Naive B cell (primary cell): ENCODE data around the gene CEACAM4. TPM values are rescaled to one million over a fixed set of nuclear protein-coding genes. Genes with fewer than 3 reads are reported as not detected.

Experiments
- ATAC-seq, 2 donors: fragments of 150-1000 bp; cut with Tn5 transposase; 2 replicates each; pipeline ENCODE4 v1.10.0; 2021; ENCODE audit warnings: low read depth in 2 of 2, mild to moderate bottlenecking in 2 of 2, moderate library complexity in 2 of 2
- DNase-seq: peaks from one replicate; pipeline ENCODE4 v3.0.0; 2022
- H3K27ac Mint-ChIP-seq, 6 donors: one replicate each; pipeline ENCODE4 v1.8.0; 2020 to 2022; ENCODE audit warnings: mild to moderate bottlenecking in 6 of 6, mixed read lengths in 6 of 6, moderate library complexity in 5 of 6, inconsistent platforms in 2 of 6
- H3K27me3 Mint-ChIP-seq, 3 donors: one replicate each; pipeline ENCODE4 v1.8.0; 2021 to 2022; ENCODE audit warnings: mixed read lengths in 3 of 3, mild to moderate bottlenecking in 1 of 3
- H3K36me3 Mint-ChIP-seq, 2 donors: one replicate each; pipeline ENCODE4 v1.8.0; 2020 to 2022; ENCODE audit warnings: mixed read lengths in 2 of 2, inconsistent platforms in 1 of 2, mild to moderate bottlenecking in 1 of 2
- H3K4me1 Mint-ChIP-seq, 3 donors: one replicate each; pipeline ENCODE4 v1.8.0; 2020 to 2022; ENCODE audit warnings: mixed read lengths in 3 of 3, inconsistent platforms in 1 of 3, mild to moderate bottlenecking in 1 of 3, moderate library complexity in 1 of 3
- H3K4me3 Mint-ChIP-seq, 8 donors: one replicate each; pipeline ENCODE4 v1.8.0; 2020 to 2022; ENCODE audit warnings: mild to moderate bottlenecking in 8 of 8, mixed read lengths in 8 of 8, moderate library complexity in 8 of 8, inconsistent platforms in 2 of 8
- H3K9me3 Mint-ChIP-seq, 7 donors: one replicate each; pipeline ENCODE4 v1.8.0; 2020 to 2022; ENCODE audit warnings: mixed read lengths in 7 of 7, mild to moderate bottlenecking in 5 of 7, inconsistent platforms in 2 of 7, moderate library complexity in 1 of 7
- polyA plus RNA-seq, 6 donors: library from polyadenylated mRNA; unstranded; fragments of 300-500 nt; fragmentation: Illumina TruSeq; gene quantifications; one replicate each; pipeline ENCODE4 v1.2.3, GENCODE V29; 2021; ENCODE audit warnings: low read depth in 6 of 6

Gene CEACAM4
- polyA plus RNA-seq, 6 donors from 2014 or later = 0.44 TPM; not detected in 5

DNA sequence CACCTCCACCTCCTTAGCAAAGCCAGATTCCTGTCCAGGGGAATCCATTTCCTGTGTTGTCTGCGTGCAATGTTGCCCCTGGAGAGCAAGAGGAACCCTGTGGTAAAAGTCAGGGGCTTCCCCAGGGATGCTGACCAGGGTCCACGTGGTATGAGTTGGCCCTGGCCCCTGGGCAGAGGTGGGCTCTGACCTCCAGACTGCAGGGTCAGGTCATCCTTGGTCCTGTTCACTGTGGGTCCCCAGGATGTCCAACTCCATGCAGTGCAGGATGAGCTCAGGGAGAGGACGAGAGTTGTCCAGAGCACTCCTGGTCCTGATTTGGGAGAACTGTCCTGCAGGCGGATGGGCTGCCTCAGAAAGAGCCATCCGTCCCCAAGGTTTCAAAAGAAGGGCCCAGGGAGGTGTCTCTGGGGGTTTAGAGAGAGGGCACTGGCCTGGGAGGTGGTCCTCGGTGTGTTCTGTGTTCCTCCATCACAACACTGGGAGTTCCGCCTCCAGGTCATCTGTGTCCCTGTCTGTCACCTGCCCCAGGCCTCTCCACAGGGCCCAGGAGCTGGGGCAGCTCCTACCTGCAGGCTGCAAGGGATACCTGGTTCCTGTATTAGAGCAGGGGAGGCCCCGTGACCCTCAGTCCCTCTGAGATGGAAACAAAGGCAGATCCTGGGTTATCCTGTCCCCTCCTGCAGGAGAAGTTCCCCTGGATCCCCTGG, 1.2 kb upstream of the CEACAM4 start:
- peaks cover 8 to 13% of the 10 kb centered on the region in 2 donors for H3K36me3 Mint-ChIP-seq
- no peak overlapping the region for H3K27ac Mint-ChIP-seq
- ATAC-seq (no peak), DNase-seq (no peak)
- H3K4me1 Mint-ChIP-seq = no peaks in the 10 kb centered on the region
- peaks cover 4 to 27% (median 20%) of the 10 kb centered on the region in 7 donors for H3K9me3 Mint-ChIP-seq
- peaks cover 18 to 46% (median 40%) of the 10 kb centered on the region in 3 donors for H3K27me3 Mint-ChIP-seq
- H3K4me3 Mint-ChIP-seq = no peak overlapping the region

DNA sequence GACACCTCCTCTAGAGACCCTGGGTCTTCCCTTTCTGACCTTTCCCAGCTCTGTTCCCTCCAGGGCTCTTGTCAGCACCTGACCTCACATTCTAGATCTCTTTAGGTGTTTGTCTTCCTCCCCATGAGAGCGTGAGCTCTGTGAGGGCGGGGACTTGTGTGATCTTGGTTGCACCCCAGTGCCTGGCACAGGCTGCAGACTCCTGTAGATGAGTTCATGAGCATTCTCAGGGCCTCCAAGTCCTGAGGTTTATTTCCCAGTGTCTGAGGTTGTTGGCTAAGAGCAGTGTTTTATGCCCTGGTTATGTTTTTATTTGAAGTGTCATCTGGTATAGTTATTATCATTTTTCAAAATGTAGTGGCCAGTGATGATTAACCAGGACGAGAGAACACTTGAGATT, 596 bp downstream of the CEACAM4 start:
- Mint-ChIP-seq H3K4me3 (no peak overlapping the region), H3K9me3 (peaks cover 4 to 17% (median 13%) of the 10 kb centered on the region in 7 donors), H3K27ac (no peak overlapping the region), H3K4me1 (no peaks in the 10 kb centered on the region), H3K27me3 (peaks cover 17 to 53% (median 53%) of the 10 kb centered on the region in 3 donors), H3K36me3 (peaks cover 8 to 9% of the 10 kb centered on the region in 2 donors)
- ATAC-seq (no peak), DNase-seq (no peak)

DNA sequence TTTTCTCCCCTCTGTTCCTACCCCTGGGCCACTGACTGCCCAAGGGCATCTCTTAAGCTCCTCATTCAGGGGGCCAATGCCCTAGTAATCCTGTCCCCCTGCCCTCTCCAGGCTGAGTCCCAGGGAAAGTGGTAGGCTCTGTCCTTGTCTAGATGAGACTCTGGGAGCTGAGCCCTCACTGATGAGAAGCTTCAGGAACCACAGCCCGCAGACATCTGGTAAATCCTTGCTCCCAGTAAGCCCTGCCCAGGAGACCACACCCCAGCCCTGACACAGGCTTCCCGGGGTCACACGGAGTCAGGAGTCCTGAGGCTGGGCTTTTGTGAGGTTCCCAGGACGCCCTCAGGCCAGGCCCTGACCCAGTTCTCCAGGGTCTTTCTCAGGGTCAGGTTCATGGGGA, 1.9 kb downstream of the CEACAM4 start:
- Mint-ChIP-seq H3K27ac (no peak overlapping the region), H3K4me3 (no peak overlapping the region), H3K27me3 (peaks cover 17 to 66% (median 64%) of the 10 kb centered on the region in 3 donors), H3K36me3 (peaks cover under 1 to 2% of the 10 kb centered on the region in 2 donors), H3K4me1 (no peaks in the 10 kb centered on the region), H3K9me3 (peaks cover under 1 to 6% (median 1%) of the 10 kb centered on the region in 7 donors)
- DNase-seq (no peak), ATAC-seq (no peak)

DNA sequence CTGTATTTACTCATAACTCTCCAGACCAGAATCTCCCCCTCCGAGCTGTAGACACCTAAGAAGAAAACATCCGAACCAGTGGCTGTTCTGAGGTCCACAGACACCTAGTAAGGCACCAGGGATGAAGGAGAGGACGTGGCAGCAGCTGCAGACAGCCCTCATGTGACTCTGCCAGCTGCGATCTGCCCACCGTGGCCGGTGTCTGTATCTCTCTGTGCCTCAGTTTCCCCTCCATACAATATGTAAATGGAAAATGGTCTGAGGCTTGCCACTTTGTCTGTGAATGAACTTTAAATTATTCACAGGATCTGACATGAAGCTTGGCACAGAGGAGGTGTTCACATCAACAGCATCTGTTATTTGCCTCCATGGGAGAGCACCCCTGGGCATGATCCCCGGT, 2.4 kb downstream of the CEACAM4 start:
- ATAC-seq = no peak
- Mint-ChIP-seq H3K27ac (no peak overlapping the region), H3K4me1 (no peaks in the 10 kb centered on the region), H3K27me3 (peaks cover 17 to 66% (median 66%) of the 10 kb centered on the region in 3 donors), H3K4me3 (no peak overlapping the region), H3K9me3 (peaks cover 0 to 2% (median 0%) of the 10 kb centered on the region in 7 donors), H3K36me3 (no peaks in the 10 kb centered on the region)
- DNase-seq = no peak

DNA sequence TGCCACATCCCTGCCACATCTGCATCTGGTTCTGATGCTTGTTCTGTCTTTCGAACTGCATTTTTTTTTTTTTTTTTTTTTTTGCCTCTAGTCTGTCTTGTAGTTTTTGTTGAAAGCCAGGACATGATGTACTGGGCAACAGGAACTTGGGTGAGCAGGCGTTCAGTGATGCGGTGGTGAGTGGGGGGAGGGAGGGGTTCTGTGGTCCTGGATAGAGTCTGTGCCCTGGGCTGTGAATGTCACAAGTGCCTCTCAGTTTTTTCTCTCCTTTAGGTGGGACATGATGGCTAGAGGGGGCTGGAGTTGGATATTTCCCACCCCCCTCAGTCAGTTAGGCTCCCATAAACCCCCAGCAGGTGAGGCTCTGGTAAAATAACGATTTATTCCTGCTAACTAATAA, 3.5 kb downstream of the CEACAM4 start:
- Mint-ChIP-seq H3K4me1 (no peaks in the 10 kb centered on the region), H3K4me3 (no peak overlapping the region), H3K27ac (no peak overlapping the region), H3K36me3 (no peaks in the 10 kb centered on the region), H3K9me3 (no peaks in the 10 kb centered on the region), H3K27me3 (peaks cover 12 to 66% (median 61%) of the 10 kb centered on the region in 3 donors)
- ATAC-seq (no peak), DNase-seq (no peak)

DNA sequence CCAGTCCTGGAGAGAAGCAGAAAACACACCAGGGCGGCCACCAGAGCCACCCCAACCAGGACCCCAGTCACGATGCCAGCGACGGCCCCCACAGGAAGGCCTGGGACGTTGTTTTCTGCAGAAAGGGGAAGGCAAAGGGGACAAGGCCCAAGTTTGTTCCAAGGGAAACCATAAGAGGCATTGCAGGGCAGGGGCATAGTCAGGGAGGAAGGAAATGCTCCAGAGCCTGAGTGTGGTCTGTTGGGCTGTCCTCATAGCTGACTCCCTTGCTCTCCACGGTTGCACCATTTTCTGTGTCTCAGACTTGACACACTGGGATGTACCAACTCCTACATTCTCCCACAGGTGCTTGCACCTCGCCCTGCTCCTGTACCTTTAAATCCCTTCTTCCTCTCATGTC, 5.2 kb downstream of the CEACAM4 start:
- ATAC-seq (no peak), DNase-seq (no peak)
- peaks cover 12 to 69% (median 60%) of the 10 kb centered on the region in 3 donors for H3K27me3 Mint-ChIP-seq
- no peaks in the 10 kb centered on the region for H3K9me3 Mint-ChIP-seq
- H3K36me3 Mint-ChIP-seq = no peaks in the 10 kb centered on the region
- no peak overlapping the region for H3K4me3 Mint-ChIP-seq
- H3K27ac Mint-ChIP-seq = peak overlapping the region in 1 of 6 donors; percentile 53
- no peaks in the 10 kb centered on the region for H3K4me1 Mint-ChIP-seq

DNA sequence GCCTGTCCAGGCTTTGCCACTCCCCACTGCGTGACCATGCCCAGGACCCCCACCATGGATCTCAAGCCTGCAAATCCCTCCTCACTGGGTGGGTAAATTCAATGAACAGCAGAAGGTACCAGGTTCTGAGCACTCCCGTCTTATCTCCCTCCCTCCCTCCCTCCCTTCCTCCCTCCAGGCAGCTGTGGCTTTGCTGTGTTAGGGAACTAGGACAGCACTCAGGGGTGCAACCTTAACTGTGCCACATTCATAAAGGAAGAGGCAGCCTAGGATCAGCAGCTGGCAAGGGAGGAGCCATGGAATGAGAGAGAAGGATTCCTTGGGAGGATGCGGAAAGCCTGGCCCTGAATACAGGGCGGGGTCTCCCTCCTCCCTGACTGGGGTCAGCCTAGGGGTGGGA, 5.6 kb downstream of the CEACAM4 start:
- Mint-ChIP-seq H3K36me3 (no peaks in the 10 kb centered on the region), H3K4me1 (no peaks in the 10 kb centered on the region), H3K27ac (no peak overlapping the region), H3K4me3 (no peak overlapping the region), H3K27me3 (peaks cover 14 to 69% (median 60%) of the 10 kb centered on the region in 3 donors), H3K9me3 (no peaks in the 10 kb centered on the region)
- no peak for DNase-seq
- no peak for ATAC-seq

DNA sequence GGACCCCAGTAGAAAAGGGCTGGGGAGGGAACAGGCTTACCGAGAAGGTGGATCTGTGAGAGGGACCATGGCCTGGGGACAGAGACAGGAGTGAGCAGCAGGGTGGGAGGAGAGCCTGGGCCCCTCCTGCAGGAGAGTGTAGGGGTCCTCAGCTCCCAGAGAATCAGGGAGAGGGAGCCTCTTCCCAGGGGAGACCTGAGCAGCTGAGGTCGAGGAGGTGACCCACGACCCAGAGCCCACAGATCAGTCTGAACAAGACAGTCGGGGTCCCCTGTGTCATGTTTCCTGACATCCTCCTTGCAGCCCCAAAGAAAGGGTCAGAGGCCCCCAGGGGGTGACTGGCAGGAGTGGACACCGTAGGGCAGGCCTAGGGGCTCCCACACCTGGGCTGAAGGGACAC, 6.7 kb downstream of the CEACAM4 start:
- Mint-ChIP-seq H3K9me3 (no peaks in the 10 kb centered on the region), H3K36me3 (no peaks in the 10 kb centered on the region), H3K27ac (no peak overlapping the region), H3K27me3 (peaks cover 20 to 69% (median 51%) of the 10 kb centered on the region in 3 donors), H3K4me3 (no peak overlapping the region), H3K4me1 (no peaks in the 10 kb centered on the region)
- no peak for ATAC-seq
- DNase-seq = no peak

DNA sequence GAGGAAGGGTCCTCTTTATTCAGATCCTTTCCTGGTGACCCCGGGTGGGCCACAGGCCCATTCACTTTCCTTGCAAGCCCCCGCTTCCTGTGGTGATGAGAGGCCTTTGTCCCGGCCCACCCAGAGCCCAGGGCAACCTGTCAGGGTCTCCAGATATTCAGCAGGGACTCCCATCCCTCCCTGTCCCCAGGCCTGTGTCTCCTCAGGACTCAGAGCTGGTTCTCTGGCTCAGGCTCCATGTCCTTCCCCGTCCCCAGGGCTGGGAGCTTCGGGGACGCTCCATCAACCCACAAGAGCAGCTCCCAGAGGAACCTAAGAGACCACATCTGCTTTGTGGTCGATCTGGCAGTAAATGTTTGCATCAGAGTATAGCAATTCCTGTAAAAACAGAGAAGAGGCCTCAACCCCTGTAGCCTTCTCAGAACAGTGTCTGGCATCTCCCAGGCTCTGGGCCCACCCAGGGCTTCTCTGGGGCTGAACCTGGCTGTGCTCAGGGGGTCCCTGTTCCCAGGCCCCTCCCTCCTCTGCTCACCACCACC, 7.8 kb downstream of the CEACAM4 start:
- Mint-ChIP-seq H3K36me3 (no peaks in the 10 kb centered on the region), H3K9me3 (peaks cover 0 to 1% (median 0%) of the 10 kb centered on the region in 7 donors), H3K27me3 (peaks cover 20 to 70% (median 54%) of the 10 kb centered on the region in 3 donors), H3K4me1 (no peaks in the 10 kb centered on the region), H3K27ac (no peak overlapping the region), H3K4me3 (no peak overlapping the region)
- no peak for DNase-seq
- no peak for ATAC-seq

DNA sequence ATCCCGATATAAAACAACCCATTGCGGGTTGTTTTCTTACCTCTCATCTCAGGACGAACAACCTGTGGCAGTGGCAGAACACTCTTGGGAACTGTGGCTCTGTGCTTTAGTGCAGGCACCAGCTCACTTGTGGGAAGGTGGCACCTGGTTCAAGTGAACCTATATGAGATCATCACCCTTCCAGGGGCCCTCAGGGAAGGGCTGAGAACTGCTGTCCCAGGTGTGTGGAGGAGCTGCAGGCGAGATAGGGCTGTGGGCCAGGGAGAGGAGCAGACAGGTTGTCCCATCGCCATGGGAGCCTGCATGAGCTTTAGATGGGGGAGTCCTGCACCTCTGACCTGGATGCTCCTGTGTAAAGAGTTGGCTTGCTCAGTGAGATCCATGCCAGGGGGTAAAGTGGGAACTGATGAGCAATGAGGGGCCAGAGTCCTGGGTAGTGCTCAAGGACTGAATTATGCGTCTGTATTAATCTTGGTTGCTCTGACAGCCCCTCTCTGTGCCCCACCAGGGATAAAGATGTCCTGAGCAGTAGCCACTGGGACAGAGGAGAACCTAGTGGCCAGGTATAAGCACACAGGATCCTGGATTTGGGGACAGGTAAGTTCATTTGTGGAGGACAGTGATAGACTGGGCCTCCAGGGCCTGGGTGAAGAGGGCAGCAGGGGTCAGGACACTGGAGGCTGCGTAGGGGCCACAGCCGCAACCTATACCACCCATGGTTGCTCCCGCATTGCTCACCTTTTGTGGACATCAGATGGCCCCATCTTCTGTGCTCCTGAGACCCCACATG, 8.7 kb downstream of the CEACAM4 start:
- peaks cover 21 to 78% (median 61%) of the 10 kb centered on the region in 3 donors for H3K27me3 Mint-ChIP-seq
- no peak for DNase-seq
- no peak overlapping the region for H3K27ac Mint-ChIP-seq
- no peak overlapping the region for H3K4me3 Mint-ChIP-seq
- ATAC-seq = no peak
- peaks cover 0 to 5% (median 0%) of the 10 kb centered on the region in 7 donors for H3K9me3 Mint-ChIP-seq
- H3K4me1 Mint-ChIP-seq = no peaks in the 10 kb centered on the region
- H3K36me3 Mint-ChIP-seq = peaks cover 0 to 9% of the 10 kb centered on the region in 2 donors

DNA sequence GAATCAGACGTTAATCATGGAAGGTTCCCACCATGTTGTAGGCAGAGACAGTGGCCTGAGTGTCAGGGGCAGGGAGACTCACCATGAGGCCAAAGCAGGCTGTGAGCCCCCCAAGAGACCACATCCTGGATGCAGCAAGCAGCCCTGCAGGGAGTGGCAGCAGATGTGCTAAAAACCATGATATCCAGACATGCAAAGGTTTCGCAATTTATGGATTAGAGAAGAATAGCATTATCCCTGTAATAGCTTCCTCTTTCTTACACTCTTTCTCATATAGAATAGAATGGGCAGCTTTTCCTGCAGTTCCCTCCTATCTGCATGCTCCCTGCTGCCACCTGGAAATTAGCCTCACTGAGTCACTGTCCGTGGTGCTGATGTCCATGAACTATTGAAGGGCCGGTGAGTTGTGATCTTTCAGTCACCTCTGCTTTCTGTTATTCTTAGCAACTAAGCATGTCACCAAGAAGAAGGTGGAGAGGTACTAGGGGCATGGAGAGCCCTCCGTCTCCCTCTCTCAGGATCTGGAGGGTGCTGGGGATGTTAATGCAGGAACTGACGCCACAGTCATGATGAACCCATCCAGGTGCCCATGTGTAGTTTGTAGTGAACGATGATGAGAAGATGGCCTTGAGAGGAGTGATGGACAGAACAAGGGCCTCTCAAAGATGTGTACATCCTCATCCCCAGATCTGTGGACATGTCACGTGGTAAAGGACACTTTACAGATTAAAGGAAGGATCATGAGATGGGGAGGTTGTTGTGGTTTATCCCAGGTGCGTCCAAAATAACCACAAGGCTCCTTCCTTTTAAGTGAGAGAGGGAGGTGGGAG, 9.9 kb downstream of the CEACAM4 start:
- H3K36me3 Mint-ChIP-seq = peaks cover 0 to 9% of the 10 kb centered on the region in 2 donors
- H3K27me3 Mint-ChIP-seq = peaks cover 18 to 80% (median 65%) of the 10 kb centered on the region in 3 donors
- no peak overlapping the region for H3K4me3 Mint-ChIP-seq
- H3K27ac Mint-ChIP-seq = peak overlapping the region in 1 of 6 donors; percentile 16
- DNase-seq (no peak), ATAC-seq (no peak)
- peaks cover 0 to 8% (median 0%) of the 10 kb centered on the region in 7 donors for H3K9me3 Mint-ChIP-seq
- no peaks in the 10 kb centered on the region for H3K4me1 Mint-ChIP-seq

DNA sequence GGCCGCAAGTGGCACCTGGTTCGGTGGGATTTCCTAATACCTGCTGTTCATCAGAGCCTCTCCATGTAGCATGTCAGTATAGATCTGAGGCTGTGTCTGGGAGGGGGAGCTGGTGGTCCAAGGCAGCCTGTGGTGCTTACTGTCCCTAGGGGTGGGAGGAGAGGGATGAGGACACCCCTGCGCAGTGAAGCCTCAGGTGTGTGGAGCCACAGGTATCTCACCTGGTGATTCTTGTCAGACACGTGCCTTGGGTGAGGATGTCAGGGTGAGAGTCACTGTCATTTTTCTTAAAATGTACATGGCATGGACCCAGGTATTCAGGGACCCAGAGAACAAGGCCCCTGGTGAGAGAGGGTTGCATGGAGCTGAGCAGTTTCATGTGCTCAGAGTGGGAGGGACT, 11.7 kb downstream of the CEACAM4 start:
- Mint-ChIP-seq H3K9me3 (peaks cover 0 to 8% (median 0%) of the 10 kb centered on the region in 7 donors), H3K27me3 (peaks cover 26 to 70% (median 58%) of the 10 kb centered on the region in 3 donors), H3K27ac (no peak overlapping the region), H3K4me1 (no peaks in the 10 kb centered on the region), H3K4me3 (no peak overlapping the region), H3K36me3 (peaks cover 0 to 9% of the 10 kb centered on the region in 2 donors)
- DNase-seq (no peak), ATAC-seq (no peak)

DNA sequence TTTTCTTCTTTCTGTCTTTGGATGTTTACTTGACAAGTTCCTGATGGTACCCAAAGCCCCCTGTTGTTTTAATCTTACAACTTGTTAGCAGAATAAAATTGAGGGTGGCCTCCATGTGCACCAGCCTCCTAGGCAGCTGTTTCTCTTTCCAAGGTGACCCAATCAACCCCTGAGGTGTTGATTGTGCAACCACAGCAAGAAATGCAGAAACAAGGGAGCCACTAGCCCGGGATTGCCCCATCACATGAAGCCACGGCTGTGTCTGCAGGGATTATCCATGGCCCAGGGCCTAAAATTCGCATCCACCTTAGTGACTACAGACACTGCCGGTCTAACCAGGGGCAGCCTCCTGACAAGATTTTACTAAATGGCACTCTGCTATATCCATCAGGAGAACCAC, 14.4 kb downstream of the CEACAM4 start:
- Mint-ChIP-seq H3K4me1 (no peaks in the 10 kb centered on the region), H3K4me3 (no peak overlapping the region), H3K9me3 (peaks cover 0 to 8% (median 2%) of the 10 kb centered on the region in 7 donors), H3K36me3 (peaks cover 0 to 9% of the 10 kb centered on the region in 2 donors), H3K27ac (no peak overlapping the region), H3K27me3 (peaks cover 45 to 69% (median 59%) of the 10 kb centered on the region in 3 donors)
- ATAC-seq (no peak), DNase-seq (no peak)
